ENCODE results near the gene ITIH2. TPM values are rescaled to one million over a fixed set of nuclear protein-coding genes. Genes with fewer than 3 reads are reported as not detected.

Gene ITIH2
- total RNA-seq, 1 experiment from 2014 or later: 0.57 TPM

GRCh38 chr10:7697426-7697825, 5.7 kb upstream of the ITIH2 start:
- intact Hi-C loops (cut with micrococcal nuclease): no loop called here
- POLR2A ChIA-PET: no interaction called here
- Histone ChIP-seq H4K20me1 (ENCODE audit: insufficient read depth) (no peaks in the 10 kb centered on the region), H3K4me3 (replicated peaks in 1 of 2; ENCODE audit: low read depth in 1 of 2, low read length in 2 of 2) (no peak overlapping the region), H3K9me2 (ENCODE audit: insufficient read depth) (no peaks in the 10 kb centered on the region), H3K9ac (ENCODE audit: low read length) (no peak overlapping the region), H3K27me3 (ENCODE audit: insufficient read depth, low read length) (0 out of 2 replicates have a peak, but pooled peaks cover 1% of the 10 kb centered on the region), H2AFZ (ENCODE audit: low read depth, low read length, poor library complexity, severe bottlenecking) (no peak overlapping the region), H3K9me3 (ENCODE audit: control insufficient read depth in 1 of 2, insufficient read depth in 1 of 2, low read depth in 1 of 2, low read length in 2 of 2) (no peaks in the 10 kb centered on the region), H3K4me2 (ENCODE audit: low read length) (no peak overlapping the region), H3K36me3 (ENCODE audit: control insufficient read depth in 1 of 2, insufficient read depth in 2 of 2, low read length in 2 of 2) (no peaks in the 10 kb centered on the region), H3K79me2 (ENCODE audit: insufficient read depth, low read length) (no peaks in the 10 kb centered on the region), H3K27ac (ENCODE audit: low read depth, low read length) (no peak overlapping the region), H3K4me1 (ENCODE audit: control insufficient read depth in 1 of 2, insufficient read depth in 2 of 2, low read length in 2 of 2) (no peaks in the 10 kb centered on the region)
- TF ChIP-seq YY1 (IDR thresholded peaks at IDR 0.05; ENCODE audit: extremely low read depth, insufficient replicate concordance, low read depth, low read length) (no peak), TCF7L2 (IDR thresholded peaks at IDR 0.05; ENCODE audit: borderline replicate concordance, extremely low read depth, insufficient read depth, insufficient read length) (no peak), CBX3 (IDR thresholded peaks at IDR 0.05; ENCODE audit: low read depth) (no peak), EZH2phosphoT487 (IDR thresholded peaks at IDR 0.05; ENCODE audit: borderline replicate concordance) (no peak), JUND (IDR thresholded peaks at IDR 0.05) (no peak), RAD21 (IDR thresholded peaks at IDR 0.05; ENCODE audit: low read depth) (no peak), ZFX (IDR thresholded peaks at IDR 0.05) (no peak), ELF1 (IDR thresholded peaks at IDR 0.05; ENCODE audit: borderline replicate concordance, low read depth) (no peak), FOSL1 (IDR thresholded peaks at IDR 0.05; ENCODE audit: low read depth) (no peak), EZH2 (IDR thresholded peaks at IDR 0.05) (no peak), EGR1 (IDR thresholded peaks at IDR 0.05; ENCODE audit: low read depth) (no peak), SRF (IDR thresholded peaks at IDR 0.05; ENCODE audit: low read depth) (no peak), SIN3A (IDR thresholded peaks at IDR 0.05; ENCODE audit: low read depth) (no peak), POLR2A (IDR thresholded peaks at IDR 0.05; ENCODE audit: borderline replicate concordance, extremely low read depth, insufficient read depth, insufficient read length) (no peak), ZBTB33 (IDR thresholded peaks at IDR 0.05; ENCODE audit: extremely low read depth, insufficient replicate concordance, low read length) (no peak), SP1 (IDR thresholded peaks at IDR 0.05; ENCODE audit: low read depth) (no peak)
- TF ChIP-seq, protein P1, sequence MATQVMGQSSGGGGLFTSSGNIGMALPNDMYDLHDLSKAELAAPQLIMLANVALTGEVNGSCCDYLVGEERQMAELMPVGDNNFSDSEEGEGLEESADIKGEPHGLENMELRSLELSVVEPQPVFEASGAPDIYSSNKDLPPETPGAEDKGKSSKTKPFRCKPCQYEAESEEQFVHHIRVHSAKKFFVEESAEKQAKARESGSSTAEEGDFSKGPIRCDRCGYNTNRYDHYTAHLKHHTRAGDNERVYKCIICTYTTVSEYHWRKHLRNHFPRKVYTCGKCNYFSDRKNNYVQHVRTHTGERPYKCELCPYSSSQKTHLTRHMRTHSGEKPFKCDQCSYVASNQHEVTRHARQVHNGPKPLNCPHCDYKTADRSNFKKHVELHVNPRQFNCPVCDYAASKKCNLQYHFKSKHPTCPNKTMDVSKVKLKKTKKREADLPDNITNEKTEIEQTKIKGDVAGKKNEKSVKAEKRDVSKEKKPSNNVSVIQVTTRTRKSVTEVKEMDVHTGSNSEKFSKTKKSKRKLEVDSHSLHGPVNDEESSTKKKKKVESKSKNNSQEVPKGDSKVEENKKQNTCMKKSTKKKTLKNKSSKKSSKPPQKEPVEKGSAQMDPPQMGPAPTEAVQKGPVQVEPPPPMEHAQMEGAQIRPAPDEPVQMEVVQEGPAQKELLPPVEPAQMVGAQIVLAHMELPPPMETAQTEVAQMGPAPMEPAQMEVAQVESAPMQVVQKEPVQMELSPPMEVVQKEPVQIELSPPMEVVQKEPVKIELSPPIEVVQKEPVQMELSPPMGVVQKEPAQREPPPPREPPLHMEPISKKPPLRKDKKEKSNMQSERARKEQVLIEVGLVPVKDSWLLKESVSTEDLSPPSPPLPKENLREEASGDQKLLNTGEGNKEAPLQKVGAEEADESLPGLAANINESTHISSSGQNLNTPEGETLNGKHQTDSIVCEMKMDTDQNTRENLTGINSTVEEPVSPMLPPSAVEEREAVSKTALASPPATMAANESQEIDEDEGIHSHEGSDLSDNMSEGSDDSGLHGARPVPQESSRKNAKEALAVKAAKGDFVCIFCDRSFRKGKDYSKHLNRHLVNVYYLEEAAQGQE (IDR thresholded peaks at IDR 0.05; ENCODE audit: low read depth): no peak
- TF ChIP-seq, protein P2, sequence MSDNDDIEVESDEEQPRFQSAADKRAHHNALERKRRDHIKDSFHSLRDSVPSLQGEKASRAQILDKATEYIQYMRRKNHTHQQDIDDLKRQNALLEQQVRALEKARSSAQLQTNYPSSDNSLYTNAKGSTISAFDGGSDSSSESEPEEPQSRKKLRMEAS (IDR thresholded peaks at IDR 0.05): no peak
- TF ChIP-seq, protein P3, sequence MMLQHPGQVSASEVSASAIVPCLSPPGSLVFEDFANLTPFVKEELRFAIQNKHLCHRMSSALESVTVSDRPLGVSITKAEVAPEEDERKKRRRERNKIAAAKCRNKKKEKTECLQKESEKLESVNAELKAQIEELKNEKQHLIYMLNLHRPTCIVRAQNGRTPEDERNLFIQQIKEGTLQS (IDR thresholded peaks at IDR 0.05): no peak
- TF ChIP-seq, protein P4, sequence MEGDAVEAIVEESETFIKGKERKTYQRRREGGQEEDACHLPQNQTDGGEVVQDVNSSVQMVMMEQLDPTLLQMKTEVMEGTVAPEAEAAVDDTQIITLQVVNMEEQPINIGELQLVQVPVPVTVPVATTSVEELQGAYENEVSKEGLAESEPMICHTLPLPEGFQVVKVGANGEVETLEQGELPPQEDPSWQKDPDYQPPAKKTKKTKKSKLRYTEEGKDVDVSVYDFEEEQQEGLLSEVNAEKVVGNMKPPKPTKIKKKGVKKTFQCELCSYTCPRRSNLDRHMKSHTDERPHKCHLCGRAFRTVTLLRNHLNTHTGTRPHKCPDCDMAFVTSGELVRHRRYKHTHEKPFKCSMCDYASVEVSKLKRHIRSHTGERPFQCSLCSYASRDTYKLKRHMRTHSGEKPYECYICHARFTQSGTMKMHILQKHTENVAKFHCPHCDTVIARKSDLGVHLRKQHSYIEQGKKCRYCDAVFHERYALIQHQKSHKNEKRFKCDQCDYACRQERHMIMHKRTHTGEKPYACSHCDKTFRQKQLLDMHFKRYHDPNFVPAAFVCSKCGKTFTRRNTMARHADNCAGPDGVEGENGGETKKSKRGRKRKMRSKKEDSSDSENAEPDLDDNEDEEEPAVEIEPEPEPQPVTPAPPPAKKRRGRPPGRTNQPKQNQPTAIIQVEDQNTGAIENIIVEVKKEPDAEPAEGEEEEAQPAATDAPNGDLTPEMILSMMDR (IDR thresholded peaks at IDR 0.05 in 2 of 3, conservative IDR thresholded peaks at IDR 0.05 in 1 of 3; ENCODE audit: borderline replicate concordance in 1 of 3, insufficient read depth in 1 of 3, low read depth in 2 of 3, low read length in 2 of 3): no peak
- no TSS peak for BruUV-seq (replicated peaks)
- ATAC-seq (no peak), DNase-seq (ENCODE audit: low read depth, low spot score) (no peak)
- RAD21 ChIA-PET (ENCODE audit: low non-redundant PET in 1 of 2, low total read pairs in 2 of 2, uncharacterized antibody in 2 of 2, unreplicated experiment in 2 of 2): no interaction called here
- CTCF ChIA-PET: interaction anchor here (1.7 kb wide), 1 partner anchor 10 kb away, joined by 6 read pairs; no protein-coding TSS in a partner anchor

All from HCT116 (cell line).